GM18505 (cell line): ENCODE results near the gene SLC25A36.
"Not testable (repeated sequence)": the region's sequence is repeated elsewhere in the genome, so short reads cannot be mapped to it uniquely, and the experiment has no call there.

Experiments used
- ATAC-seq: cut with Tn5 transposase; IDR thresholded peaks from one replicate; pipeline ENCODE4 v1.9.1; 2021; ENCODE audit not compliant: unreplicated experiment
- POLR2A ChIP-seq: IDR thresholded peaks from 4 replicates; pipeline ENCODE4 v1.6.1; 2011; ENCODE audit warnings: borderline replicate concordance; ENCODE audit not compliant: insufficient read depth, insufficient read length; ENCODE audit errors: extremely low read depth

The SLC25A36 gene

GRCh38 chr3:140948460-140949249 is 7.0 kb downstream of the SLC25A36 start:
- ATAC-seq = no peak
- no peak for TF ChIP-seq POLR2A

GRCh38 chr3:140950144-140950543 is 8.5 kb downstream of the SLC25A36 start:
- no peak for ATAC-seq
- TF ChIP-seq POLR2A = no peak

GRCh38 chr3:140950863-140951262 is 9.2 kb downstream of the SLC25A36 start:
- no peak for TF ChIP-seq POLR2A
- ATAC-seq = no peak

- not testable (repeated sequence) for ATAC-seq
These were observed 10.1 kb downstream of the SLC25A36 start for GRCh38 chr3:140951750-140952149.

- no peak for TF ChIP-seq POLR2A
- ATAC-seq = no peak
These were observed 11.7 kb downstream of the SLC25A36 start for GRCh38 chr3:140953028-140953960.

- TF ChIP-seq POLR2A = no peak
- ATAC-seq = no peak
These were observed 12.9 kb downstream of the SLC25A36 start for GRCh38 chr3:140954576-140954975.

GRCh38 chr3:140955645-140956044 is 14.0 kb downstream of the SLC25A36 start:
- TF ChIP-seq POLR2A = no peak

GRCh38 chr3:140956058-140956835 is 14.6 kb downstream of the SLC25A36 start:
- no peak for ATAC-seq
- no peak for TF ChIP-seq POLR2A

More at GRCh38 chr3:140955645-140956044, 14.0 kb downstream of the SLC25A36 start:
- ATAC-seq = no peak

GRCh38 chr3:140972833-140973232 is 31.2 kb downstream of the SLC25A36 start:
- TF ChIP-seq POLR2A = no peak
- no peak for ATAC-seq

- TF ChIP-seq POLR2A = no peak
These were observed 33.3 kb downstream of the SLC25A36 start for GRCh38 chr3:140974900-140975299.

GRCh38 chr3:140980663-140981062 is 39.0 kb downstream of the SLC25A36 start:
- TF ChIP-seq POLR2A = no peak
- ATAC-seq = no peak

More at GRCh38 chr3:140974900-140975299, 33.3 kb downstream of the SLC25A36 start:
- no peak for ATAC-seq

- ATAC-seq = not testable (repeated sequence)
These were observed 46.2 kb downstream of the SLC25A36 start for GRCh38 chr3:140987792-140988191.

GRCh38 chr3:140994316-140994715 is 52.7 kb downstream of the SLC25A36 start:
- no peak for ATAC-seq
- no peak for TF ChIP-seq POLR2A

- not testable (repeated sequence) for ATAC-seq
These were observed 53.2 kb downstream of the SLC25A36 start for GRCh38 chr3:140994861-140995260.
